Hindlimb muscle (tissue), 1 donor: ENCODE data around the gene TBXAS1. TPM values are rescaled to one million over a fixed set of nuclear protein-coding genes. Genes with fewer than 3 reads are reported as not detected.

Source experiments
- DNase-seq: peaks from one replicate; pipeline ENCODE4 v3.0.0-alpha.2; 2013
- polyA plus RNA-seq: library from polyadenylated mRNA; unstranded; fragments of 120-200 nt; gene quantifications from one replicate; pipeline ENCODE4 v1.2.1, GENCODE V29; 2013; ENCODE audit not compliant: insufficient read length

TBXAS1 gene
- polyA plus RNA-seq, 1 donor, result 6.4 TPM

DNA sequence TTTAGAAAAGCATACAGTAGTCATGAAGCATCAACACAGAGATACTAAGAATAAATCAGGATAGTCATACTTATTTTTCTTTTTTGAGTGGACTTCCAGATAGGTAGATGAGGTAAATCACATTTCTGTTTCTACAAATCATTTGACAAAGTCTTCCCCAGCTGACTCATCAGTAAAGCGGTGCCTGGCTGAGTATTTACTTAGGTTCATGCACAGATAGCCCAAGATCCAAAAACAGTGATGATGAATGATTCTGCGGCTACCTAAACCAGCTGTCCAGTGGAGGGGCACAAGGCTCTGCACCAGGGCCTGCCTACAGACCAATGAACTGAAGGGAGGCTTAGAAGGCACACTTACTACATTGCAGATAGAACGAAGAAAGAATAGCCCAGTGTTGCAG, 120.6 kb downstream of the TBXAS1 start:
- no peak for DNase-seq

DNA sequence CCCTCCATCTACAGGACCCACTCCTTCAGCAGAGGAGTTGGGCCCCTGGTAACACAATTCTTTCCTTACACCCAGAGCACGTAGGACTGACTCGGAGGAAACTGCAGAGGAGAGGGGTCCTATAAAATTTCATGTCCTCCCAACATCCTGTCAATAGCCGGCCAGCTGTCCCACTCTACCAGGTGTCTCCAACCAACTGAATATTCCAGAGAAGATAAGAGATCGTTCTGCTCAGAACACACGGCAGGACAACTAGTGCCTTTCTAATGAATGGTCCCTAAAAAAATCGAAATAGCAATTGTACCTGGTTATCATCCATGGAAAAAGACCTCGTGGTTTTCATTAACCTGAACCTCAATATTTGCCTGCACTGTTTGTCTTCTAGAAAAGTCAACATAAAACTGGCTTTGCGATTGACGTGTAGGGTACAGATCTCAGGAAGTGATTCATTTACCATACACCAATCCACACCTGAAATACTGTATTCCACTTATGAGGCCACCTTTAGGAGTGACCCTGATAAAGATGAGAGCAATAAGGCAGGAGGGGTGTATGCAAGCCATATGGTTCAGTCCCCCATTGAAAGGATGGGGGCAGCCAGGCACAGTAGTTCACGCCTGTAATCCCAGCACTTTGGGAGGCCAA, 121.9 kb downstream of the TBXAS1 start:
- DNase-seq, result no peak

DNA sequence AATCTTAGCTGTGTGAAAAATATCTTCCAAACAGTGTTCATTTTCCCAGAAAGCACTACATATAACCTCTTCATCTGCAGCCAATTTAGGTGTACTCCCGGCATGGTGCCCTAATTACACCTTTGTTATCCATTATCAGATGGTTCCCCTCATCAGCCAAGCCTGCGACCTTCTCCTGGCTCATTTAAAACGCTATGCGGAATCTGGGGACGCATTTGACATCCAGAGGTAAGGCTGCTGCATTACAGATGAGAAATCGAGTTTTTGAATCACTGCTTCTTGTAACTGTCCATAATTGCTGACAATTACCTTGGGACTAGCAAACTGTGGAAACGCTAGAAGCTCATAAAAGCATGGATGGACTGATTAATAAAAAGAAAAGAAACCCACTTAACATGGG, 124.2 kb downstream of the TBXAS1 start:
- no peak for DNase-seq

DNA sequence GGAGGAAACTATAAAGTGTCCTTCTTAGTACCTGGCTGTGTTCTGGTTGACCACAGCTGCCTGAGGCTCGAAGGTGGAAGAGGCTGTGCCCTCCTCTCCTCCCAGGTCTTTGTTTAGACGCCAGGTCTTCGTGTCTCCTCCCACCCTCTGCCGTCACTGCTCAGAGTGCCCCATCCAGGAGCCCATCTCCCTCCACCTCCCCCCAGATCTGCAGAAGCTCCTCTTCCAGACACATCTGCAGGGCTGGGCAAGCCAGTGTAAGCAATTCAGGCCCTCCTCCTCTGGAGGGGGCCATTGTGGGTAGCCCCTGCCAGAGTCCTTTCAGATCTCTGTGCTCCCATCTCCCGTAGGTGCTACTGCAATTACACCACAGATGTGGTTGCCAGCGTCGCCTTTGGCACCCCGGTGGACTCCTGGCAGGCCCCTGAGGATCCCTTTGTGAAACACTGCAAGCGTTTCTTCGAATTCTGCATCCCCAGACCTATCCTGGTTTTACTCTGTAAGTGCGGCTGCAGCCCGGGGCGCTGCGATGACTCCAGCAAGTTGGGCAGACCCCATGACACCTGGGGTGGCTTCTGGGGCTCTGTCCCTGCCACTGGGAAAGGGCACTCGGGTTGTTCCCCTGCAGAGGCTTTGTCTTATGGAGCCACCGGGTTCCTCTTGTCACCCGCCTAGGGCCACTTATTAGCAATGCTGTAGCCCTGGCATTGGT, 126.2 kb downstream of the TBXAS1 start:
- no peak for DNase-seq

DNA sequence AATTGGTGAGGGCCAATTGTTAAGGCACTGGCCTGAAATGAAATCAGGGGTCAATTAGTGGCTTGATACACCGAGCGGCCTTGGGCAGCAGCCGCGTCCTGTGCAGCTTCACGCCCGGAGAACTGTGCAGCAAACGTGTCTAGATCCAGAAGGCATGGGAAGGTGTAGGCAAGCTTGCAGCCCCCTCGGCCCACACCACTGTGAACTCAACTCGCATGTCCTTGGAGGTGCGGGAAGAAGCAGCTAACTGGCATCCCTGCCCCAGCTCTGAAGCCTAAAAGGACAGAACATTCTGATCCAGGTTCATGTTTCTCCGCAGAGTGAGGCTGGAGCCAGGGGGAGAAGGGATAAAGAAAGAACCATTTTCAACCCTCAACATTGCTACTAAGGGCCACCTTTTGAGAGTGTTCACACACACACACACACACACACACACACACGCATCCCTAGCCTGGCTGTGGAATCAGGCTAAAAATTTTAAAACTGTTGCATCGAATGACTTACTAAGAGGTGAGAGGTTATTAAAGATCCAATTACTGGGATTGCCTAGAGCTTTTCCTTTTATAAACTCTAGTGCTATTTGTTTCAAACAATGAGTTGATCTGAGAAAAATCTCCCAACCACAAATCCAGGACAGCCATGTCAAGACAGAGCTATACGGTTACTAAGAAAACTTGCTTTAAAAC, 129.7 kb downstream of the TBXAS1 start:
- no peak for DNase-seq

DNA sequence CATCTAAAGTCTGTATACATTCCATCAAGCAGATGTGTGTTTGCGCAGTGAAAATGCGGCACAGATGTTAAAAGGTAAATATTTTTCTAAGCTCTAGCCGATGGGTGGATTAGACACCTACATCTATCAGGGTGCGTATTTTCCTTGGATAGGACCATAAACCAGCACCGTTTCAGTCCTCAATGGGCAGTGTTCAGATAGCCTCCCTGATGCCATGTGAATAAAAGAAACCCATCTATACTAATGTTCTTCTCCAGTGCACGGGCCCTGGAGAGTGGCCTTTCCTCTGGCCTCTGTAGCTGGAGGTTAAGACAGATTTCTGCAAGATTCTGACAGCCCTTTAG, 130.2 kb downstream of the TBXAS1 start:
- DNase-seq, result no peak

DNA sequence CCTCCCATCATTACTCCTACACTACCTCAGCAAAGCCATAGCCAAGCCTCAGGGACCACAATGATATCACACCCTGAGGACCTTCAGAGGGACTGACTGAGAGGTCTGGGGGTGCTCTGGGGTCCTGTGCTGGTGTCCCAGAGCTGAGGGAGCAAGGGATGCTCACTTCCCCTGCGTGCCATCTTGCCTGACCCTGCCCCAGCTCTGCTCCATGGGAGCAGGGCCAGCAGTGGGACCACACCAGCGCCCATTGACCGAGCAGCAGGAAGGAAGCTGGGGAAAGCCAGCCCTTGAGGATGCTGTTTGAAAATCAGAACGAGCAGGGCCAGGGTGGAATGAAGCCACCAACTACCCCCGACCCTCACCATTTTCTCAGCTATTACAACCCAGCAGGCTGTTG, 130.7 kb downstream of the TBXAS1 start:
- DNase-seq, result no peak

DNA sequence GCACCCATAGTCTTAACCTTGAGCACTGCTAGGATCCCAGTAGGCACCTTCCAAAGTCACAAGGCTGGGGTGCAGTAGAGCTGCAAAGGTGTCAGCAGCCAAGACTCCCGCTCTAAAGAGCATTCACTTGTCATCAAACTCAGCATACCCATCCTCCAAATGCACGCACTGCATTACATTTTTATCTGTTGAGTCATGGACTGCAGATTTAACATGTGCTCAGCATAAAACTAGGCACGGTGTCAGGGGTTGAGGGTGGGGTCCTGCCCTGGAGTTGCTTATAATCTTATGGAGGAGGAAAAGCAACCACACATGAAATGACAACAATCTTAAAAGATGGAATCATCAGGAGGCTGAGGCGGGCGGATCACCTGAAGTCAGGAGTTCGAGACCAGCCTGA, 131.1 kb downstream of the TBXAS1 start:
- DNase-seq, result no peak

DNA sequence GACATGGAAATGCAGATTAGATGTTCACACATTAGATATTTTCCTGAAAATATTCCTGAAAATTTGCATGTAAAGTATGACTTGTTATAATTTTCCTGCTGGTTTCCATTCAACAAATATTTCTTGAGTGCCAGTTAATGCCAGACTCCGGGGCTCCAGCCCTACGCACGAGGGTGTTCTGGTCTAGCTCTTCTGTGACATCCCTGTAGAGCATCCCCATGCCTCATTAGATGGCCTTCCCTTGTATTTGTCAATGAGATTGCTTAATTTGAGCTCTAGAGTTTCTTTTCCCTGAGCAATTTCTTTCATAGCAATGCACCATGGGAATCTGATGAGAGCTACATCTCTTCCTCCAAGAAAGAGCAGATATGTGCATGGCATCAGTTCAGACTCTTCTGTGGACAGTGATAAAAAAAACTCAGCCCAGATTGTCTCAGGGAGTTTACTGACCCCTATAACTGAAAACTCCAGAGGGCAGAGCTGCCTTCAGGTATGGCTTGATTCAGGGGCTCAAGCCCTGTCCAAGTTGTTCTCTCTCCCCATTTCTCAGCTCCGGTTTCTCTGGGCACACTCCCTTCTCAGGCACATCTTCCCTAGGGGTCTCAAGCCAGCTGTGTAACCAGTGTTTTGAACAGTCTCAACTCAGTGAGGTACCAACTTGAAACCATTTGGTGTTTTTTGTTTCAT, 137.0 kb downstream of the TBXAS1 start:
- DNase-seq, result no peak

DNA sequence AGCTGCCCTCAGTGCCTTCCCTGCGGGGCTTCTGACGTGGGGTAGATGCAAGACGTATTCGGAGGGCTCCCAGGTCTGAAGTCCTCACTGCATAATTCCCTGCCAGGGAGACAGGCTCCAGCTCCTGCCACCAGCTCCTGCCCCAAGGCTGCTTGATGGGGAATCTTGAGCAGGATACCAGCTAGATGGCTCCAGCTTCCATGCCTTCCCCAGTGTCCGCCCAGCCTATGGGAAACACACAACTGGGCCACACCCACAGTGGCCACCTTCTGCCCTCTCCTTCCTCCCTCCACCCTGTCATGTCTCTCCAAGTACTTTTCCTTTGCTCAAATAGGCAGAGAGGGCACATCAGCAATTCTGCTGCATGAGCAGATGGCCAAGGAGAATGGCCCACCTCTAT, 137.9 kb downstream of the TBXAS1 start:
- no peak for DNase-seq

DNA sequence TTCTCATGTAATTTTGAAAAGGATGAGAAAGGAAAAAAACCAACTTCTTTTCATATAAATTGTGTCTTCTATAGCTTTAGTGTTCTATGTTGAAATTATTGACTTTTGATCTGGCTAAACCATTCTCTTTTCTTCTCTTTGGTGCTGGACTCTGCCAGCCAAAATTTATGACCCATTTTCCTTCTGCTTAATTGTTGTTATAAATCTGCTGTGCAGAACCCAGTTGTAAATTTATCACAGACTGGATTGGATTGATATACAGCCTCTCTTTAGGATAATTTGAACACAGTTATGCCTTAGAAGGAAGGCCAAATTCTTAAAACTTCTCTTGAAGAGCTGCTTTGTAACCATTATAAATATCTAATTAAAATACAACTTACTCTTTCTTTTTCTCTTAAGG, 139.9 kb downstream of the TBXAS1 start:
- DNase-seq, result no peak

DNA sequence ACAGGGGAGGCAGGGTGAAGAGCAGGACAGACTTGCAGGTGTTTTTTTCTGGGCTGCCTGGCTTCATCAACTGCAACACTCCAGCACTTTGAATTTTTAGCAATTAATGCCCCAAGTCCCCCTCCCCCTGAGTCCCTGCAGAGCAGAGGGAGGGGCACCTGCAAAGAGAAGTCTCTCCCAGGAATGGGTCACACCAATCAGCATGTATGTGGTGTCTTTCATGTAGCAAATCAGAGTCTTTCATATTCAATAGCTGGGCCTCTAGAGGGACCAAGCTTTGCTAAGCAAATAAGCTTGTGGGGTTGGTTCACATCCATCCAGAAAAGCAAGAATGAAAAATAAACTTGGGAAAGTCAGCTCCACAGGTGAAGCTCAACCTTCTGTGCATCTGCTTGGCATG, 143.0 kb downstream of the TBXAS1 start:
- DNase-seq, result no peak

DNA sequence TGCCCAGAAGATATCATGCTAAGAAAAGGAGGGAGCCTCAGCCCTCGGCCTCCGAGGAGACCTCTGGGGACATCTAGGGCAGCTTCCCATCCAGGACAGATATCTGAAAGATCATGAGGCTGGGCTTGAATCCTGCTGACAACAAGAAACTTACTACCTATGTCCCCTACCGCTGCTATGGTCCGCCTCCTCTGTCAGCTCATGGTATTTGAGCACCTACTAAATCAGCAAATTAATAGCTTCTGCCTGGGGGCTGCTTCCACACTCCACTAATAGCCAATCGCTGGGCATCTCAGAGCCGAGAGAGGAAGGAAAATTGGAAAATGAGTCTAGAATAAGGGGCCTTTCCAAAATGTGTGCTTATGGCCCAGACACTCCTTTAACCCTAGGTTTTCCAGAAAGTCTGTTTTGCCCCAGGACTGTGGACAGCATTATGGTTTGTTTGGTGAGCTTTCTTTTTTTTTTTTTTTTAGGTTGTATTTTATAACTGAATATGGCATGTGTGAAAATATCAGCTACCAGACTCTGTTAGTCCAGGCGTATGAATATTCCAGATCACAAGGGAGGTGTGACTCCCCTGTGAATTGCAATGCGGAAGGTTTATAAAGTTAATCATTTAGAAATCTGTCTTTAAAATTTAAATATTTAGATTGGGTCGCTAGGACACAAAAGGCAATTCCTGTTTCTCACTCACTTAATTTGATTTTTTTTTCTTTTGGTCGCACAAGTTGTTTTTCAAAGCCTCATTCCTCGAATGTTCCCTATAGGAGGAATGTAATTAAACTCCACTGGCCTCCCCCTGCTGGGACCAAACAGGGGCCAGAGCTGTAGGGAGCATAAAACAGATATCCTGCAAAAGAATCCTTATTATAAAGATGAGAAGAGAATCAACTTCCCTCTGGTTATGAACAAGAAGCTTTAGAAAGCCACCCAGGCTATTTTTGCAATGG, 144.3 kb downstream of the TBXAS1 start:
- DNase-seq, result no peak

DNA sequence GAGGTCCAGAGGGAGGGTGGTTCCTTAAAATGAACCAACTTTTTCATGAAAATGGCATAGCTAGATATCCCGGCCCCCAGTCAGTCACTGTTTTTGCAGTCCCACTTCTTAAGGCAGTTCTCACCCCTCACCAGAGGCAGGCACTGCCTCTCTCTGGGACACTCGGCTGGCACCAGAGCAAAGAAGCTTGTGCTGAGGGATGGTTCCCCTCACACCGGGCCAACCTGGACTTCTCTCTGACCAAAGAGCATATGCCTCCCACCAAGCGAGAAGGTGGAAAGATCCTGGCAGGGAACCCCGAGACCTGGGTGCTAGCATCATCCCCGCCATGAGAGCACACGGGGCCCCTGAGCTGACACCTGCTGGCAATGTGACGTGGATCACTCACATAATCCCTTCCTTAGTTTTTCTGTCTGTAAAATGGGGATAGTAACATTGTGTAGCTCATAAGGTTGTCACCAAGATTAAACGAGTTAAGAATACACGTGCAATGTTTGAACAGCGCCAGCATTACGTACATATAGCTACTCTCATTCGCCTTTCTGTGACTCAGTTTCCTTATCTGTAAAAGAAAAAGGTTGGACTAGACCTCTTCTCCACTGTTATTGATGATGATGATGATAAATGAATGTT, 145.2 kb downstream of the TBXAS1 start:
- no peak for DNase-seq

DNA sequence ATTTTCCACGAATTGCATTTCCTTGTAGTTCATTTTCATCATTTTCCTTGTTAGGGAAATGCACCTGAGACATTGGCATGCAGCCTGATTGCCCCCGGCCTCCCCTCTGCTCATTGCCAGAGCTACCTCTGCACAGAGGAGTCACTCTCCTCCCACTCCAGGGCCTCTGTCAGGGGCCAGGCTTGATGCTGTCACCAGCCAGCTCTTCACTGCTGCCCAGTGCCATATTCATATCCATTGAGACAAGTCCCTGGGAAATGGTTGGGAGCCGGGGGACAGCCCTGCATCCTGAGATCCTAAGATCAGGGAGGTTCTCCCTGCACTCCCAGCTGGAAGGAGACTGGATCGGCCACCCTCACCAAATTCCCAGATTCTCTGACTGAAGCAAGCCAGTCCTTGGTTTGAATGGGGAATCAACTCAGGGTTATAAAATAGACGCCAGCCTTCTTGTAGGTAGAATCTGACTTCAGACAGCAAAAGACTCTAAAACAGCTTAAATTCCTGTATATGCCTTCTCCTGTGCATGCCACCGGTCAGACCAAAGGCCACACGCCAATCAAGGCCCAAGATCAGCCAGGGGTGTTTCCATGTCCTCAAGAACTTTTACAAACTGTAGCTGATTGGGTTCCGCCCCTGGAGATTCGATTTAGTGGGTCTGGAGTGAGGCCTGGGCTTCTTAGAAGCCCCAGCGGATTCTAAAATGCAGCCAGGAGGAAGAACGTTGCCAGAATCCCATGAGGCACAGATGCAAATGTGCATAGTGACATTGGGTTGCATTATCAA, 147.2 kb downstream of the TBXAS1 start:
- DNase-seq, result no peak

DNA sequence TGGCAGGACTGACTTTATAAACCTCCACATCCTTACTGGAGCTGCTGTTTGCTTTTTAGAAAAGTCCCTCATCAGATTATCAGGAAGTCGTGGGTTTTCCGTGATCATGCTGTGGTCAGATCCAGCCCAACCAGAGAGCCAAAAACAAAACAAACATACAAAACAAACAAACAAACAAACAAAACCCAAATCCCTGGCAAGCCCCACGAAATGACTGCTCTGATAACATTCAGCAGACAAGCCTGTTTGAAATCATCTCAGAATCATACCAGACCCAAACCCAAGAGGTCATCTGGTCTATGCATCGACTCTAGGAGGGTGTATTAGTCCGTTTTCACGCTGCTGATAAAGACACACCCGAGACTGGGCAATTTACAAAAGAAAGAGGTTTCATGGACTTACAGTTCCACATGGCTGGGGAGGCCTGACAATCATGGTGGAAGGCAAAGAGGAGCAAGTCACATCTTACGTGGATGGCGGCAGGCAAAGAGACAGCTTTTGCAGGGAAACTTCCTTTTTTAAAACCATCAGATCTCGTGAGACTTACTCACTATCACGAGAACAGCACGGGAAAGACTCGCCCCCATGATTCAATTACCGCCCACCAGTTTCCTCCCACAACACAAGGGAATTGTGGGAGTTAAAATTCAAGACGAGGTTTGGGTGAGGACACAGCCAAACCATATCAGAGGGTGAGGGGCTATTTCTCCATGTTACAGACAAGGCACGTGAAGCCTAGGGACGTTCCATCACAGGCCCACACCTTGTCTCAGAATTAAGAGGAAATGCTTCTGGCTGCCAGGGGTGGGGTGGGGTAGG, 148.0 kb downstream of the TBXAS1 start:
- no peak for DNase-seq

DNA sequence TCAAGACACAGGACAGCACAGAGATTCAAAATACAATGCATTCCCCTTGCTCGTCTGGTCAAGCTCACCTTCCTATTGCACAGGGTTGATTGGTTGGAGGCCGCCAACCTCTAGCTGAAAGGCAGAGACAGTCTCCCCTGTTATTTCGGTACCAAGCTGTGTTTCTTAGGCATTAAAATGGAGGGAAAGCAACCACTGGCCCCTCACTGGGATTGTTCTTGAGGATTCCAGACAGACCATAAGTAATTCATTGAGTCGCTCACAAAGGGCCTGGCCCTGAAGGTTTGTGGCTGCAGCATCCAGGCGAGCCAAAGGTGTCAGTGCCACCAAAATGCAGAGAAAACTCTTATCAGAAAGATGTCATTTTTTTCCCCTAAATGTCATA, 152.4 kb downstream of the TBXAS1 start:
- DNase-seq, result no peak

DNA sequence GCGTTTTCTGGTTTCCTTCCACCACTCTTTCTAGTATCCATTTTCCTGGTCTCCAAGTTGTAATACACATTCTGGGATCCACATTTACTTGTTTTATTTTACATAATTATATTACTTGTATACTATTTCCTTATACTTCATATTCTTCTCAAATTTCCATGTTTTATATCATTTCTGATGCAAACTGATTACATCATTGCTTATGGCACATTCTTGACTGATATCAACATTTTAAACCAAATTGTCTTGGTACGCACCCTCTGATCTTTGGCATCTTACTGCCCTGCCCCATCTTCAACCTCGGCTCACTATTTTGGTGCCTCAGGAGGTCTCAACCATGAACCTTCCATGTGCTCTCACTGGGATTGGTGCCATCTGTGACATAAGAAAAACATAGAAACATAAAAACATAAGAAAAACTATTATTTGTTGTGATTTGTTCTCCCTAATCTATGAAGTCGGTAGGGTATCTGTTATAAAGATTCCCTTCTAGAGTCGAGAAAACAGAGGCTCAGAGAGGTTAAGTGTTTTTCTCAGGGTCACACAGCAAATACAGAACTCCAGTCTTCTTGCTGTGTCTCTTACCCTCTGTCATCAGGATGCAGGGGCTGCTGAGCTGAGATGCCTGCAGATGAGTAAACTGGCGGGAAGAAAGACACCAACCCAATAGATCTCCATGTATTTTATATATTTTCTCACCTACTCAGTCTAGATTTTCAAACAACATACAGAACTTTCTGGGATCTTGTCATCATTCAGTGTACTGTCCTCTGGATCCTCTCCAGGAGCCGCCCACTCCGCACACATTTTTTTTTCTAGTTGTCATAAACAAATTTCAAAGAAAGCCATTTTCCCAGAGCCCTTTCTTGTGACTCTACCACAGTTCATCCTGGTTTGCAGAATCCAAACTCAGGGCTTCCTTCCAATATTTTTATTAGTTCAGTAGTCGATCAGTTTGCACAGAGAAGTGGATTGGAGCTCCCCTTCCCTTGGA, 154.2 kb downstream of the TBXAS1 start:
- no peak for DNase-seq
